Fibroblast of the aortic adventitia (primary cell): ENCODE results near the gene BOLL. TPM values are rescaled to one million over a fixed set of nuclear protein-coding genes. Genes with fewer than 3 reads are reported as not detected.
A peak's percentile ranks its signal among the peaks of the same experiment; 100 is the strongest.
"Not testable (repeated sequence)": the region's sequence is repeated elsewhere in the genome, so short reads cannot be mapped to it uniquely, and the experiment has no call there.

Experiments
- DNase-seq: peaks from one replicate; pipeline ENCODE4 v3.0.0-alpha.2; 2010; ENCODE audit warnings: low read depth
- H3K4me3 ChIP-seq: 2 replicates; pipeline ENCODE4 v1.5.1; 2011; ENCODE audit warnings: low read depth, mild to moderate bottlenecking, control low read depth, low read length, moderate library complexity
- total RNA-seq: library from RNA; depleted of rRNA; stranded (reverse); fragments of >200 nt; gene quantifications from 2 replicates; pipeline ENCODE4 v1.2.3, GENCODE V29; 2012; ENCODE audit warnings: low replicate concordance
- TF ChIP-seq, protein P1 (sequence below): IDR thresholded peaks from 2 replicates; pipeline ENCODE4 v1.5.1; 2011; ENCODE audit warnings: mild to moderate bottlenecking, low read length, control low read depth, inconsistent platforms; ENCODE audit not compliant: insufficient read depth

BOLL gene
- total RNA-seq, 1 donor, result not detected

DNA sequence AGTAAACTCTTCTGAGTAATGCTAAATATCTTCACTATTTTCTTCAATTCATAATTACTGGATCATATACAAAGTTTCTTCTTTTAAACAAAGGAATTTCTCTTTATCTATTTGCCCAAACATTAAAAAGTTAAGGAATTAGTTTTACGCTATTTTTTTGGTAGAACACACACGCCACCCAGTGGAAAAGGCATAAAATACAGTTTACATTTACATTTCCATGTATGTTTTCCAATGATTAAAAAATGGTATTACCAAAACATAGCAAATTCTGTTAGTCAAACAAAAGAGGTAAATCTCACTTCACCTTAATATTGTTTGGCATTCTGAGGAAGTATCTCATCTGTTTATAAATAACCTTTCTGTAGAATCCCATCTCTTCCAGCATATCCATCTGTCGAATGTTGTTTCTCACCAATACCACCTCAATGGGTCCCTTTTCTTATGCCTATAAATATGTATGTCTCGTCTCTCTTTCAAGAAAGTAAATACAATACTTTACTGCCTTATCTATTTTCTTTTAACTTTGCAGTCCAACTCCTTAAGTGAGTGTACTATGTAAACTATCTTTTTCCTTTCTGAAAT is 7.2 kb downstream of the BOLL start:
- DNase-seq, result peak; percentile 72
- TF ChIP-seq, protein P1, sequence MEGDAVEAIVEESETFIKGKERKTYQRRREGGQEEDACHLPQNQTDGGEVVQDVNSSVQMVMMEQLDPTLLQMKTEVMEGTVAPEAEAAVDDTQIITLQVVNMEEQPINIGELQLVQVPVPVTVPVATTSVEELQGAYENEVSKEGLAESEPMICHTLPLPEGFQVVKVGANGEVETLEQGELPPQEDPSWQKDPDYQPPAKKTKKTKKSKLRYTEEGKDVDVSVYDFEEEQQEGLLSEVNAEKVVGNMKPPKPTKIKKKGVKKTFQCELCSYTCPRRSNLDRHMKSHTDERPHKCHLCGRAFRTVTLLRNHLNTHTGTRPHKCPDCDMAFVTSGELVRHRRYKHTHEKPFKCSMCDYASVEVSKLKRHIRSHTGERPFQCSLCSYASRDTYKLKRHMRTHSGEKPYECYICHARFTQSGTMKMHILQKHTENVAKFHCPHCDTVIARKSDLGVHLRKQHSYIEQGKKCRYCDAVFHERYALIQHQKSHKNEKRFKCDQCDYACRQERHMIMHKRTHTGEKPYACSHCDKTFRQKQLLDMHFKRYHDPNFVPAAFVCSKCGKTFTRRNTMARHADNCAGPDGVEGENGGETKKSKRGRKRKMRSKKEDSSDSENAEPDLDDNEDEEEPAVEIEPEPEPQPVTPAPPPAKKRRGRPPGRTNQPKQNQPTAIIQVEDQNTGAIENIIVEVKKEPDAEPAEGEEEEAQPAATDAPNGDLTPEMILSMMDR, result peak; percentile 50

DNA sequence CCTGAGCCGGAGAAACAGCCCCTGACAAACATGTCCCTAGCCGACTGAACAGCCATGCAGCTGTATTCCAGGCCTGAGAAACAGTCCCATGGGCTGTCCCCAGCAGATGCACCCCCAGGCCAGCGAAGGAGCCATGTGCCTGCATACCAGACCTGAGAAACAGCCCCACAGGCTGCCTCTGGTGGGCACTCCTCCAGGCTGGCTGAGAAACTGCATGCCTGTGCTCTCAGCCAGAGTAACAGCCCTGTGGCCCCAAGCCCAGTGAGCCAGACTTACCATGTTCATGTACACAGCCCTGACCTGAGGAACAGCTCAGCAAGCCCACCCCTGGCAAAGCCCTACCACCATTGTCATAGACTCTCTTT is 24.8 kb downstream of the BOLL start:
- H3K4me3 ChIP-seq, result no peak overlapping the region
- no peak for DNase-seq
- TF ChIP-seq, protein P1, result no peak

More for the DNA sequence above, 7.2 kb downstream of the BOLL start:
- H3K4me3 ChIP-seq, result no peak overlapping the region

DNA sequence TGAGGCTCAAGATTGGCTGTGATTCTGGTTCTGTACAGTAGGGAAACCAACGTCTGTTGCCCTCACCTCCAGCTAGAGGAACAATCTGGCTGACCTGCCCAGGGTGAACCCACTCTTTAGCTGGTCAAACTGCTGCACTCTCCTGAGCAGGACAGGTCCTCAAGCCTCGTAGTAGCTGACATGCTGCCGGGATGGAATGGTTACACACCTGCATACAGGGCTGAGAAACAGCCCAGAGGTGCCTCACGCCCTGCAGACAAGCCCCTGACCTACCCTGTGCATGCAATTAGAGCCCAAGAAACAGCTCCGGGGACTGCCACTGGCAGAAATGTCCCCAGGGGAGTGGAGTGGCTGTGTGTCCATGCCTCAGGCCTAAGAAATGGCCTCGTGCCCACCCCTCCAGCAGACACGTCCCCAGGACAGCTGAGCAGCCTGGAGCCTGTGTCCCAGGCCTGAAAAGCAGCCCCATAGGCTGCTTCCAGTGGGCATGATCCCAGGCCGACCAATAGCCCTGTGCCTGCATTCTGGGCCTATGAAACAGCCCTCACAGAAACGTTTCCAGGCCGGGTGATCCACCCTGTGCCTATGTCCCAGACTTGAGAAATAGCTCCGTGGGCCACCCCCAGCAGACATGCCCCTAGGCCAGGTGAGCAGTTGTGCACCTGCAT is 25.4 kb downstream of the BOLL start:
- TF ChIP-seq, protein P1, result no peak
- DNase-seq, result no peak
- H3K4me3 ChIP-seq, result no peak overlapping the region

DNA sequence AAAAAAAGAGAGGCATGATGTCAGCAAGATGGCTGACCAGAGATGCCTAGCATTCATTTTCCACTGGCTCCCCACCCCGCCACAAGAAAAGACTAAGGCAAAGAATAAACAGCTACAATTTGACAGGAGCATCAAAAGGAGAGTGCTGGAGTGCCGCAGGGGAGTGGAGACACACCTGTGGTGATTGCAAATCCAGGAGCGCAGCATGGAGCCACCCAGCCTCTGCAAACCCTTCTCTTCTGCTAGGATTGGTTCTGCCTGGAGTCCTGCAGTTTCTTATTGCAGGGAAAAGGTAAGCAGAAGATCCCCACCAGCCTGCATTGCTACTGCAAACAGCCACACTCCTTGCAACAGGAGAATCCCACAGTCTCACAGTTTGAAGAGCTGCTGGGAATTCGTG is 26.1 kb downstream of the BOLL start:
- H3K4me3 ChIP-seq, result no peak overlapping the region
- TF ChIP-seq, protein P1, result no peak
- DNase-seq, result no peak

DNA sequence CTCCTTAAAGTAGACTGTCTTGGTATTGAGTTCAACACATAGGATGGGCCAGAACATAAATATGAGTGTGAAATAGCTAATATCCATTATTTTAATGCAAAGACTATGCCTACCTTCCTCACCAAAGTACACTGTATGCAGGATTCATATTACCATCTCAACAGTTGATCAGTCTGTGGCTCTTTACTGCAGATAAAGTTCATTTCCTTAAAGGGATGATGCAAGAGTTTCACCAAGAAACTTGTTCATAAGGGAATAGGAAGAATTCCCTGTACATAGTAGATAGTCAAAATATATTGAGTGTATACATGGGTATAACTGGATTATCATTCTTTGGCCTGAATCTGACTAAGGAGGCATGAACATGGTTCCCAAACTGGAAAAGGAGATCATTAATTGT is 44.9 kb downstream of the BOLL start:
- no peak overlapping the region for H3K4me3 ChIP-seq
- TF ChIP-seq, protein P1, result no peak
- DNase-seq, result no peak

DNA sequence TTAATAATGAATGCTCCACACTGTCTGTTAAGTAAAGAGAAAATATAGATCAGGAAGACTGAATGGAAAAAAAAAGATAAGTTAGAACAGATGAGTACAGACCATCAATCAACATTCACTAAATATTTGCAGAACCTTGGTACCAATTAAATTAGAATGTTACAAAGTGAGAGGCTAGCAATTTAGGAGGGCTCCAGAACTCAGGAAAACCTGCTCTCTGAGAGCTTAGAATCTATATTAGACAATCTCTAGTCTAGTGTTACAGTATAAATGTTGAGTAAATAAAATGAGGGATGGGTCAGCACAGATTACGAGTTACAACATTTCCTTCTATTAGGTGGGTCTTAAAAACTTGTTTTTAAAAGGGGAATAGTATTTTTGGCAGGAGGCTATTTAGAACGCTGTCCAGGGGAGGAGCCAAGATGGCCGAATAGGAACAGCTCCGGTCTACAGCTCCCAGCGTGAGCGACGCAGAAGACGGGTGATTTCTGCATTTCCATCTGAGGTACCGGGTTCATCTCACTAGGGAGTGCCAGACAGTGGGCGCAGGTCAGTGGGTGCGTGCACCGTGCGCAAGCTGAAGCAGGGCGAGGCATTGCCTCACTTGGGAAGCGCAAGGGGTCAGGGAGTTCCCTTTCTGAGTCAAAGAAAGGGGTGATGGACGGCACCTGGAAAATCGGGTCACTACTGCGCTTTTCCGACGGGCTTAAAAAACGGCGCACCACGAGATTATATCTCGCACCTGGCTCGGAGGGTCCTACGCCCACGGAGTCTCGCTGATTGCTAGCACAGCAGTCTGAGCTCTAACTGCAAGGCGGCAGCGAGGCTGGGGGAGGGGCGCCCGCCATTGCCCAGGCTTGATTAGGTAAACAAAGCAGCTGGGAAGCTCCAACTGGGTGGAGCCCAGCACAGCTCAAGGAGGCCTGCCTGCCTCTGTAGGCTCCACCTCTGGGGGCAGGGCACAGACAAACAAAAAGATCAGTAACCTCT is 56.3 kb downstream of the BOLL start:
- not testable (repeated sequence) for H3K4me3 ChIP-seq, DNase-seq

DNA sequence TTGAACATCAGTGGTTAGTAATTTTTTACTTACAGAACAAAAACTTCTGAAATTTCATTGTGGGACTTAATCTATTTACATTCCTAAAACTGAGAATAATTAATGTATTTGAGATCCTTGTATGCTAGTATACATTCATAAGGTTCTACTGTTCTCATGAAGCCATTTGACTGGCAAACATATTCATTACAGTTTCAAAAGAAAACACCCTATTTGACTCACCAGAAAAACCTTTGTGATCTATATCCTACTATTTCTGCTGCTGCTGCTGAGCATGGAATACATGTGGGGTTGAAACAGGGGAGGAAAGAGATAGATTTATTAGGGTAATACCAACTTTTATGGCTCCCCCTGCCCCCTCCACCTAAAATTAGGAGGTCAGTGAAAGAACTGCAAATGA is 58.1 kb downstream of the BOLL start:
- no peak for DNase-seq
- TF ChIP-seq, protein P1, result no peak
- H3K4me3 ChIP-seq, result no peak overlapping the region
